Measurements from ENCODE around the gene SRRM1. TPM values are rescaled to one million over a fixed set of nuclear protein-coding genes. Genes with fewer than 3 reads are reported as not detected.
"Not testable (repeated sequence)": the region's sequence is repeated elsewhere in the genome, so short reads cannot be mapped to it uniquely, and the experiment has no call there.

SRRM1 gene
- polyA plus RNA-seq, 3 donors: 55.9 to 106 (median 75.9) TPM

DNA sequence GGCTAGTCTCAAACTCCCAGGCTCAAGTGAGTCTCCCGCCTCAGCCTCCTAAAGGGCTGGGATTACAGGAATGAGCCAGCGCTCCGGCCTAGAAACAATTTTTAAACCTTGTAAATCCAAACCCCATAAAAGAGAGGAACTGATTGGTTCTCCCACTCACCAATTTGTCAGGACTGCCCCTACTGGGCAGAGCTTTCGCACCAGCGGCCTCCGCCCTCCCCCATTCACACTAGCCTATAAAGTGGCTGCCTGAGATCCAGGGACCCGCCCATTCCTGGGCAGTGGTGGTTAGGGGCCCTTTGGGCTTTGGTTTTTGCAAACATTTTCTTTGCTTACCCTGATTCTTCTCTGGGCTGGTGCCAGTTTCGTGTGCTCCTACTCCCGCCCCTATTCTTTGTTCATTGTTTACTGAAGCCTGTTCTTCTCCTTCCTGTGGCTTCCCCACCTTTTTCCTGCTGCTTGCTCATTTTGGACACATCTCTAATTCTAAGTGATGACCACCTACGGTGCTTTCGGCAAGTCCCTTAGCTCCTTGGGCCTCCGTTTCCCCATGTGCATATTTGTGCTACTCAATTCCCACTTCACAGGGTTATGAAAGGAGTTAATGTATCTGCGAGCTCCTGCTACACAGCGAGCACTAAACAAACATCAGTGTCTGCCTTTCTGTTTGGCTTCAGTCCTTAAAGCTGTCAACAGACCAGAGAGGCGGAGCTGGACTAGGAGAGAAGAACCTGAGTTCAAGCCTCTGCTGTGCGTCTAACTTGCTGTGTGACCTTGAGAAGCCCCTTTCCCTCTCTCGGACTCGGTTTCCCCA lies 62.4 kb downstream of the SRRM1 start:
- H3K4me1 Mint-ChIP-seq: peaks cover 38% of the 10 kb centered on the region
- Histone ChIP-seq H3K4me1 (ENCODE audit: control insufficient read depth in 1 of 2, insufficient read depth in 2 of 2, low read length in 2 of 2) (peaks cover 37 to 40% of the 10 kb centered on the region in 2 donors), H3K36me3 (replicated peaks in 1 of 2; ENCODE audit: control insufficient read depth in 1 of 2, insufficient read depth in 2 of 2, low read length in 2 of 2) (no peaks in the 10 kb centered on the region), H4K20me1 (ENCODE audit: insufficient read depth, low read length) (no peaks in the 10 kb centered on the region), H3K4me3 (replicated peaks in 1 of 3; ENCODE audit: low read depth in 2 of 3, low read length in 3 of 3) (peak overlapping the region in 2 of 3 experiments; percentile 17 to 68), H3K27me3 (ENCODE audit: control insufficient read depth in 2 of 2, insufficient read depth in 2 of 2, low read length in 2 of 2) (no peaks in the 10 kb centered on the region), H3K9ac (ENCODE audit: insufficient read depth, low read length, poor library complexity, severe bottlenecking) (no peak overlapping the region), H3K79me2 (ENCODE audit: insufficient read depth, low read length) (no peaks in the 10 kb centered on the region), H3K27ac (ENCODE audit: low read depth in 1 of 2, low read length in 2 of 2) (no peak overlapping the region), H3K4me2 (replicated peaks; ENCODE audit: extremely low read depth, low read length, poor library complexity, severe bottlenecking) (peak overlapping the region; percentile 77), H2AFZ (ENCODE audit: insufficient read depth, low read depth, low read length, poor library complexity, severe bottlenecking) (peak overlapping the region; percentile 70), H3K9me3 (replicated peaks in 1 of 2; ENCODE audit: control insufficient read depth in 1 of 2, insufficient read depth in 1 of 2, low read length in 2 of 2) (no peaks in the 10 kb centered on the region)
- H3K27ac Mint-ChIP-seq: peak overlapping the region; percentile 41 to 89 (median 70)
- H3K4me3 Mint-ChIP-seq: peak overlapping the region; percentile 59 to 83
- TF ChIP-seq, protein P1, sequence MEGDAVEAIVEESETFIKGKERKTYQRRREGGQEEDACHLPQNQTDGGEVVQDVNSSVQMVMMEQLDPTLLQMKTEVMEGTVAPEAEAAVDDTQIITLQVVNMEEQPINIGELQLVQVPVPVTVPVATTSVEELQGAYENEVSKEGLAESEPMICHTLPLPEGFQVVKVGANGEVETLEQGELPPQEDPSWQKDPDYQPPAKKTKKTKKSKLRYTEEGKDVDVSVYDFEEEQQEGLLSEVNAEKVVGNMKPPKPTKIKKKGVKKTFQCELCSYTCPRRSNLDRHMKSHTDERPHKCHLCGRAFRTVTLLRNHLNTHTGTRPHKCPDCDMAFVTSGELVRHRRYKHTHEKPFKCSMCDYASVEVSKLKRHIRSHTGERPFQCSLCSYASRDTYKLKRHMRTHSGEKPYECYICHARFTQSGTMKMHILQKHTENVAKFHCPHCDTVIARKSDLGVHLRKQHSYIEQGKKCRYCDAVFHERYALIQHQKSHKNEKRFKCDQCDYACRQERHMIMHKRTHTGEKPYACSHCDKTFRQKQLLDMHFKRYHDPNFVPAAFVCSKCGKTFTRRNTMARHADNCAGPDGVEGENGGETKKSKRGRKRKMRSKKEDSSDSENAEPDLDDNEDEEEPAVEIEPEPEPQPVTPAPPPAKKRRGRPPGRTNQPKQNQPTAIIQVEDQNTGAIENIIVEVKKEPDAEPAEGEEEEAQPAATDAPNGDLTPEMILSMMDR (IDR thresholded peaks at IDR 0.05): no peak
- H3K9me3 Mint-ChIP-seq: peaks cover 0 to 2% (median 0%) of the 10 kb centered on the region in 7 donors
- intact Hi-C loops (cut with micrococcal nuclease): loop anchor here (5.0 kb wide), 1 partner anchor 42 kb away; the partner anchor contains the start of gene CLIC4 (in 2 of the 2)
- peak; percentile 63 to 79 (median 75) for DNase-seq
- H3K36me3 Mint-ChIP-seq: no peaks in the 10 kb centered on the region
- 41% methylated on average over 10 of the region's 18 CpGs for WGBS (ENCODE audit: insufficient coverage)
- H3K27me3 Mint-ChIP-seq (ENCODE audit: low read depth in 3 of 3): no peaks in the 10 kb centered on the region

DNA sequence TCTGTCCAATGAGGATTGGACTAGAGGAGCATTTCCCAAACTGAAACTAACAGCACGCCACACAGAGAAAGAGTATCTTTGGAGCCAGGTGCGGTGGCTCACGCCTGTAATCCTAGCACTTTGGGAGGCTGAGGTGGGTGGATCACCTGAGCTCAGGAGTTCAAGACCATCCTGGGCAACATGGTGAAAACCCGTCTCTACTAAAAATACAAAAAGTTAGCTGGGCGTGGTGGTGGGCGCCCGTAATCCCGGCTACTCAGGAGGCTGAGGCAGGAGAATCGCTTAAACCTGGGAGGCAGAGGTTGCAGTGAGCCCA lies 62.9 kb downstream of the SRRM1 start:
- intact Hi-C loops (cut with micrococcal nuclease): loop anchor here (5.0 kb wide), 1 partner anchor 41 kb away; the partner anchor contains the start of gene CLIC4 (in 2 of the 2)
- WGBS (ENCODE audit: insufficient coverage): 95% methylated on average over 5 of the region's 9 CpGs
- not testable (repeated sequence) for H3K4me3 Mint-ChIP-seq; H3K36me3 Mint-ChIP-seq; H3K27ac ChIP-seq (ENCODE audit: low read depth in 1 of 2, low read length in 2 of 2); H3K36me3 ChIP-seq (replicated peaks in 1 of 2; ENCODE audit: control insufficient read depth in 1 of 2, insufficient read depth in 2 of 2, low read length in 2 of 2); DNase-seq; H3K27ac Mint-ChIP-seq; H3K27me3 Mint-ChIP-seq (ENCODE audit: low read depth in 3 of 3); H4K20me1 ChIP-seq (ENCODE audit: insufficient read depth, low read length); H3K27me3 ChIP-seq (ENCODE audit: control insufficient read depth in 2 of 2, insufficient read depth in 2 of 2, low read length in 2 of 2); H3K9me3 ChIP-seq (replicated peaks in 1 of 2; ENCODE audit: control insufficient read depth in 1 of 2, insufficient read depth in 1 of 2, low read length in 2 of 2); H3K9ac ChIP-seq (ENCODE audit: insufficient read depth, low read length, poor library complexity, severe bottlenecking); H3K9me3 Mint-ChIP-seq; H3K79me2 ChIP-seq (ENCODE audit: insufficient read depth, low read length)
- Histone ChIP-seq H3K4me1 (ENCODE audit: control insufficient read depth in 1 of 2, insufficient read depth in 2 of 2, low read length in 2 of 2) (peaks cover 40 to 46% of the 10 kb centered on the region in 2 donors), H3K4me3 (replicated peaks in 1 of 3; ENCODE audit: low read depth in 2 of 3, low read length in 3 of 3) (peak overlapping the region in 1 of 3 experiments; percentile 68), H2AFZ (ENCODE audit: insufficient read depth, low read depth, low read length, poor library complexity, severe bottlenecking) (peak overlapping the region; percentile 70), H3K4me2 (replicated peaks; ENCODE audit: extremely low read depth, low read length, poor library complexity, severe bottlenecking) (peak overlapping the region; percentile 77)
- peaks cover 38% of the 10 kb centered on the region for H3K4me1 Mint-ChIP-seq
